HepG2 (cell line): Measurements from ENCODE around the gene PYCR2.

Experiments used
- BCL6 ChIP-seq: IDR thresholded peaks from 2 replicates; pipeline ENCODE4 v1.6.1; 2016; ENCODE audit warnings: missing genetic modification reagents, missing compliant biosample characterization
- CTCF ChIP-seq: sonication (generic); formaldehyde crosslinking; IDR thresholded peaks from 2 replicates; pipeline ENCODE4 v1.5.0; 2020; ENCODE audit warnings: mild to moderate bottlenecking, missing genetic modification reagents, moderate library complexity
- FOXP1 ChIP-seq, 2 experiments: fragments of 450-650 bp in 1 of 2; IDR thresholded peaks; 2 replicates each; pipeline ENCODE4 v1.6.1; 2017 to 2018; ENCODE audit warnings: antibody characterized with exemption in 1 of 2
- ISX ChIP-seq: sonication (generic); formaldehyde crosslinking; conservative IDR thresholded peaks from 2 replicates; pipeline ENCODE4 v1.5.0; 2020; ENCODE audit warnings: missing genetic modification reagents
- JUND ChIP-seq: sonication (generic); formaldehyde crosslinking; IDR thresholded peaks from 2 replicates; pipeline ENCODE4 v1.8.0; 2022; ENCODE audit warnings: mild to moderate bottlenecking, missing genetic modification reagents
- KDM5B ChIP-seq: sonication (generic); formaldehyde crosslinking; IDR thresholded peaks from 2 replicates; pipeline ENCODE4 v1.4.0; 2020; ENCODE audit warnings: missing genetic modification reagents, mild to moderate bottlenecking, borderline replicate concordance
- KLF9 ChIP-seq: IDR thresholded peaks from 2 replicates; pipeline ENCODE4 v1.6.1; 2016; ENCODE audit warnings: low read depth
- NFE2L2 ChIP-seq: fragments of 150-350 bp; IDR thresholded peaks from 2 replicates; pipeline ENCODE4 v1.6.1; 2014; ENCODE audit warnings: low read length
- POLR2G ChIP-seq: fragments of 200-400 bp; formaldehyde crosslinking; IDR thresholded peaks from 2 replicates; pipeline ENCODE4 v1.6.1; 2018; ENCODE audit warnings: mild to moderate bottlenecking, low read depth, low read length, moderate library complexity
- PRPF4 ChIP-seq: fragments of 200-400 bp; formaldehyde crosslinking; IDR thresholded peaks from 2 replicates; pipeline ENCODE4 v1.6.1; 2016; ENCODE audit warnings: low read length, low read depth; ENCODE audit not compliant: poor library complexity, severe bottlenecking
- RNF2 ChIP-seq: fragments of 450-650 bp; conservative IDR thresholded peaks from 2 replicates; pipeline ENCODE4 v1.6.1; 2016; ENCODE audit warnings: low read depth
- YY1 ChIP-seq: IDR thresholded peaks from 2 replicates; pipeline ENCODE4 v1.6.1; 2011; ENCODE audit warnings: low read length, low read depth, moderate library complexity, mild to moderate bottlenecking; ENCODE audit not compliant: insufficient read depth, insufficient replicate concordance
- TF ChIP-seq, protein P1 (sequence below): IDR thresholded peaks from 2 replicates; pipeline ENCODE4 v1.6.1; 2016; ENCODE audit warnings: missing compliant biosample characterization, missing genetic modification reagents, borderline replicate concordance

DNA sequence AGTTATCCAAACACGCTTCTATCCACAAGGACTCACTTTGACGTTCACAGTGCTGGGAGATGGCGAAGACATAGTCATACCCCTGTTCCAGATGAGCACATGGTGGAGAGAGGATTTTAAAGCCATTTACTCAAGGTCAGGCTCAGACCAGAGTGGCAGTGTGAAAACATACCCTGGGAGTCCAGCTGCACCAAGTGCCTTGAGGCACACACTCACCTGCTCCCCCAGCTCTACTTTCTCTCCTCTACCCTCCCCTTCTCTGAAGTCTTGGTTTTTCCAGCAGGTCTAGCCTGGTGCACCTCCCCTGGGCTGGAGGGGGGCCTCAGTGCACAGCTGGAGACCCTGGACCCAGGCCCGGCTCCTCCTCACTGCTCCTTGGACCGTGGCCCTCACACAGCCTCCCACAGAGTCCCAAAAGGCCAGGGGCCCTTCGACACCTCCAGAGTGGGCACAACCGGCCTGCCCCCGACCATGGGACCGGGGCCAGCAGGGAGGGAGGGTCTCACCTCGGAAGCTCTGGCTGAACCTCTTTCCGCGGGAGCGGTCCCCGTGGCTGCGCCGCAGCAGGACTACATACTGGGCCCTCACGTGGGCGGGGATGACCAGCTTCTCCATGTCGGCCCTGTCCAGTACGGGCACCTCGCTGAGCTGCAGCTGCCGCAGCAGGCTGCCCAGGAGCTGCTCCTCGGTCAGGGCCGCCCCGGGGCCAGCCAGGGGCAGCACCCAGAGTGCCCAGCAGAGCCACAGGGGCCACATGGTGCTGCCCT, 16.5 kb upstream of the PYCR2 start:
- TF ChIP-seq FOXP1 (IDR thresholded peaks at IDR 0.05): no peak
- TF ChIP-seq FOXP1 (CRISPR knock-in tag; IDR thresholded peaks at IDR 0.05): no peak
- TF ChIP-seq ISX (CRISPR knock-in tag): no peak
- TF ChIP-seq PRPF4: no peak
- no peak for TF ChIP-seq NFE2L2
- TF ChIP-seq YY1: no peak
- no peak for TF ChIP-seq BCL6 (CRISPR knock-in tag)
- no peak for TF ChIP-seq CTCF
- TF ChIP-seq, protein P1, sequence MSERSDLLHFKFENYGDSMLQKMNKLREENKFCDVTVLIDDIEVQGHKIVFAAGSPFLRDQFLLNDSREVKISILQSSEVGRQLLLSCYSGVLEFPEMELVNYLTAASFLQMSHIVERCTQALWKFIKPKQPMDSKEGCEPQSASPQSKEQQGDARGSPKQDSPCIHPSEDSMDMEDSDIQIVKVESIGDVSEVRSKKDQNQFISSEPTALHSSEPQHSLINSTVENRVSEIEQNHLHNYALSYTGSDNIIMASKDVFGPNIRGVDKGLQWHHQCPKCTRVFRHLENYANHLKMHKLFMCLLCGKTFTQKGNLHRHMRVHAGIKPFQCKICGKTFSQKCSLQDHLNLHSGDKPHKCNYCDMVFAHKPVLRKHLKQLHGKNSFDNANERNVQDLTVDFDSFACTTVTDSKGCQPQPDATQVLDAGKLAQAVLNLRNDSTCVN (CRISPR knock-in tag): no peak
- no peak for TF ChIP-seq KDM5B
- TF ChIP-seq RNF2: no peak
- no peak for TF ChIP-seq POLR2G
- TF ChIP-seq JUND (CRISPR knock-in tag): no peak
- no peak for TF ChIP-seq KLF9 (CRISPR knock-in tag)
